Inferior parietal cortex (tissue), 1 donor: Measurements from ENCODE around the gene PNPLA7.
A peak's percentile ranks its signal among the peaks of the same experiment; 100 is the strongest.
"Not testable (repeated sequence)": the region's sequence is repeated elsewhere in the genome, so short reads cannot be mapped to it uniquely, and the experiment has no call there.

Experiments
- DNase-seq: peaks from one replicate; pipeline ENCODE4 v3.0.0-alpha.2; 2016; ENCODE audit errors: extremely low spot score

PNPLA7 gene

DNA sequence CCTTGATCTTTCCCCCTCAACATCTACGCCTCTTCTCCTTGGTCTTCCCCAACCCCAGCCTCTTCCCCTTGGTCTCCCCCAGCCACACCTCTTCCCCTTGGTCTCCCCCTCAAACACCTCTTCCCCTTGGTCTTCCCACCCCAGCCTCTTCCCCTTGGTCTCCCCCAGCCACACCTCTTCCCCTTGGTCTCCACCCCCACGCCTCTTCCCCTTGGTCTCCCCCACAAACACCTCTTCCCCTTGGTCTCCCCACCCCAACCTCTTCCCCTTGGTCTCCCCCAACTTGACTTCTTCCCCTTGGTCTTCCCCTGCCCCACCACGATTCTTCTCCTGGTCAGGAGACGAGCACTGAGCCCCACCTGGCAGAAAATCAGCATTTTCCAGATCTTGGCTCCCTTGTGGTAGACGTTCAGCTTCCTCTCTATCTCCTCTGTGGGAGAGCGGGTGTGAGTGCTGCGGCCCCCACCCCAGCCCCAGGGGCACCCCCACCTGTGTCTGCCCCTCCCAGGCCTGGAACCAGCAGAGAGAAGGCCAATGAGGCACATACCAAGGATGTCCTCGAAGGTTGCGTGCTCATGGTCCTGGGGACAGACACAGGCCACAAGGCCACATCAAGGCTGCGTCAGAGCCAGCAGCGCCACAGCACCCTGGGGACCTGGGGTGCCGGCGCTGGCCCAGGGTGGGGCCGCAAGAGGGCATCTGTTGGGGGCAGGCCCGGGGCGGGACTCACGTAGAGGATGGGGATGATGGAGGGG lies 98.0 kb downstream of the PNPLA7 start:
- no peak for DNase-seq

DNA sequence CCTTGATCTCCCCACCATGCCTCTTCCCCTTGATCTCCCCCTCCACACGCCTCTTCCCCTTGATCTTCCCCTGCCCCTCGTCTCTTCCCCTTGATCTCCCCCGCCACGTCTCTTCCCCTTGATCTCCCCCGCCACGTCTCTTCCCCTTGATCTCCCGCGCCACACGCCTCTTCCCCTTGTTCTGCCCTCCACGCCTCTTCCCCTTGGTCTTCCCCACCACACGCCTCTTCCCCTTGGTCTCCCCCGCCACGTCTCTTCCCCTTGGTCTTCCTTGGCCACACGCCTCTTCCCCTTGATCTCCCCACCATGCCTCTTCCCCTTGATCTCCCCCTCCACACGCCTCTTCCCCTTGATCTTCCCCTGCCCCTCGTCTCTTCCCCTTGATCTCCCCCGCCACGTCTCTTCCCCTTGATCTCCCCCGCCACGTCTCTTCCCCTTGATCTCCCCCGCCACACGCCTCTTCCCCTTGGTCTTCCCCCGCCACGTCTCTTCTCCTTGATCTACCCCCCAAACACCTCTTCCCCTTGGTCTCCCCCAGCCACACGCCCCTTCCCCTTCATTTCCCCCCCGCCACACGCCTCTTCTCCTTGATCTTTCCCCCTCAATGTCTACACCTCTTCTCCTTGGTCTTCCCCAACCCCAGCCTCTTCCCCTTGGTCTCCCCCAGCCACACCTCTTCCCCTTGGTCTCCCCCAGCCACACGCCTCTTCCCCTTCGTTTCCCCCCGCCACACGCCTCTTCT lies 98.8 kb downstream of the PNPLA7 start:
- DNase-seq, result not testable (repeated sequence)

DNA sequence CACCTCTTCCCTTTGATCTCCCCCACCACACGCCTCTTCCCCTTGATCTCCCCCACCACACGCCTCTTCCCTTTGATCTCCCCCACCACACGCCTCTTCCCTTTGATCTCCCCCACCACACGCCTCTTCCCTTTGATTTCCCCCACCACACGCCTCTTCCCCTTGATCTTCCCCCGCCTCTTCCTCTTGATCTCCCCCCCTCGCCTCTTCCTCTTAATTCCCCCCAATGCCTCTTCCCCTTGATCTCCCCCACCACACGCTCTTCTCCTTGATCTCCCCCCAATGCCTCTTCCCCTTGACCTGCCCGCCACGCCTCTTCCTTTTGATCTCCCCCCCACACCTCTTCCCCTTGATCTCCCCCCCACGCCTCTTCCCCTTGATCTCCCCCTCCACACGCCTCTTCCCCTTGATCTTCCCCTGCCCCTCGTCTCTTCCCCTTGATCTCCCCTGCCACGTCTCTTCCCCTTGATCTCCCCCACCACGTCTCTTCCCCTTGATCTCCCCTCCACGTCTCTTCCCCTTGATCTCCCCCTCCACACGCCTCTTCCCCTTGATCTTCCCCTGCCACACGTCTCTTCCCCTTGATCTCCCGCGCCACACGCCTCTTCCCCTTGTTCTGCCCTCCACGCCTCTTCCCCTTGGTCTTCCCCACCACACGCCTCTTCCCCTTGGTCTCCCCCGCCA lies 99.5 kb downstream of the PNPLA7 start:
- DNase-seq, result not testable (repeated sequence)

DNA sequence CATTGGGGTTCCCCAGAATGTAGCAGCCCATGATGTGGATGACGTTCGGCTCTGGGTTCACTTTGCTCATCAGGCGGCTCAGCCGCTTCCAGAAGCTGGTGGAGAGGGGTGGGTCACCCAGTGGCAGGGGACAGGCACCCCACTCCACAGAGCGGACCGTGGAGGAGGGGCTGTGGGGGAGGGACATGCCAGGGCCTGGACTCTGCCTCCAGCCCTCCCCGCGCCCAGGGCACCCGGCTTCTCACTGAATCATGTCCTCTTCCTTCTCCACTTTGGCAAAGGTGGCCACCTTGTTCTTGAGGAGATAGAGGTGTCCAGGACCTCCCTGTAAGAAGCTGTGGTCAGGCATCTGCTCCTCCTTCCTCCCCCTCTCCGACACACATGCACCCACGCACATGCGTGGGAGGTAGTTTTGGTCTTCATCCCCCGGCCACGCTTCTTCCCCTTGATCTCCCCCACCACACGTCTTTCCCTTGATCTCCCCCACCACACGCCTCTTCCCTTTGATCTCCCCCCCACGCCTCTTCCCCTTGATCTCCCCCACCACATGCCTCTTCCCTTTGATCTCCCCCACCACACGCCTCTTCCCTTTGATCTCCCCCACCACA lies 100.2 kb downstream of the PNPLA7 start:
- DNase-seq, result no peak

DNA sequence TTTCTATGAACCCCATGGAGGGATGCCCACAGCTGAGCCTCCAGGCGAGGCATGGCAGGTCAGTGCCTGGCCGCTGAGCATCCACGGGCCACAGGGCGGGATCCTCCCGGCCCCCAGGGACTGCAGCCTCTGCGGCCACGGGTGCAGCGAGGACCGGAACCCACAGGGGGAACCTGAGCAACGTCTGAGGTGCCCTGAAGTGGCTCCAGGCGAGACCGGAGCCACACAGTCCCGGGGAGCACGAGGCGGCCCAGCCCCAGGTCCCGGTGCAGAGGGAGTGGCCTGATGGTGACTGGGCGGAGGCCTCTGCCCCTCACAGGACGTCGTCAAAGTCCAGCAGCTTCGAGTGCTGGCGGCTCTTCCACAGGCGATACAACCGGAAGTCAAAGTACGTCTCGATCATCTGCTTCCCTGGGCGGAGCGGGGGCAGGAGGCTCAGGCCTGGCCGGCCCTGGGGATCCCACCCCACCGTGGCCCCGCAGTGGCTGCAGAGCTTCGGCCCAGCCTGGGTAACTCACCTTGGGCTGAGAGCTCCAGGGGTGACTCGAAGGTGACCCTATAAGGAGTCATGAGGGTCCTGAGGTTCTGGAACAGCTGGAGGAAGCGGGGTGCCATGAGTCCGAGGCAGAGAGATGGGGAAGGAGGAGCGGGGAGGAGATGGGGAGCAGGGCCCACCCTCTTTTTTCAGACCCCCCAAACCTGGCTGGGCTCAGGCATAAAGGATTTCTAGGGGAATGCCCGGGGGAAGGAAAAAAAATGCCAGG lies 100.9 kb downstream of the PNPLA7 start:
- DNase-seq, result no peak

DNA sequence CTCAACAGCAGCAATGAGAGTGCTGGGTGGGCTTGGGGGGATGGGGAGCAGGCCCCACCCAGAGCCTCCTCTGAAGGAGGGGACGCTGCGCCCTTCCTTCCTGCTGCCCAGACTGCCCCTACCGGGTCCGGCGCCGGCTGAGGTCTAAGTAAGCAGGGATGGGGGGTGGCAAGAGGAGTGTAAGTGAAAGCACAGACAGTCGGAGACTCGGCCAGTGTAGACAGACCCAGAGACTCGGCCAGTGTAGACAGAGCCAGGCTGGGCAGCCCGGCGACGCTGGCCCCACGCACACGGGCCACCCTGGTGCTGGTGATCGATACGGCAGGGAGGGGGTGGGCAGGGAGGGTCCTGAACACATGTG lies 101.6 kb downstream of the PNPLA7 start:
- no peak for DNase-seq

DNA sequence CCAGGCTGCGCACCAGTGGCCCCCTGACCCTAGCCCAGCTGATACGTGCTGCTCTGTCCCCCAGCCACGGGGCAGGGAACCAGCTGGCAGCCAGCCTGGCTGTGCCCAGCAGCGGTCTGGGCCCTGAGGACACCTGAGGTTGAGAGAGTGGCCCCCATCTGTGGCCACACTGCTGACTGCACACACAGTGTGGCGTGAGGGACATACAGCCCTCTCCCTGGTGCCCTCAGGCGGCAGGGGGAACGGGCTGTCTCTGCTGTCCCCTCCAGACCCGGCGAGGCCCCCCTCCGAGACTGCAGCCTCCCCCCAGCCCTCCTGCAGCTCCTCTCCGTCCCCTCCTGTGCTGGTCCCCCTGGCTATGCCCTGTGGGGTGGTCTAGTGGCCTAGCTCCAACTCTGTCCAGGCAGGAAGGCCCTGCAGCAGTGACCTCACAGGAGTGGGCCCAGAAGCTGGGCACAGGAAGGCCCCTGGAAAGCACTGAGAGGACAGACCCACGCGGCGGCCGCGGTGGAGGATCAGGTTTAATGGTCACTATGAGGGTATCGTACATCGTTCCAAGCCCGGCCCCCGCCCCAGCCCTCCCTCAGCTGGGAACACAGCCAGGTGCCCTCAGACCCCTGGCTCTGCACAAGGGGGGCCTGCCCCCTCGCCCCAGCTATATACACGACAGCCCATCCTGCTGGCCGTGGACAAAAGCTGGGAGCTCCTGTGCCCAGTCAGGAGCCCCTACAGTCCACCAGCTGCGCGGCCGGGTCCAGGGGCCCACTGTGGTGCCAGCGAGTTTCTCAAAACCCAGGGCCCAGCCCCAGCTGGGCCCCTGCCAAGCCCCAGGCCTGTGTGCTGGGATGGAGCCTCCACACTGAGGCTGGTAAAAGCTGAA lies 102.2 kb downstream of the PNPLA7 start:
- no peak for DNase-seq

DNA sequence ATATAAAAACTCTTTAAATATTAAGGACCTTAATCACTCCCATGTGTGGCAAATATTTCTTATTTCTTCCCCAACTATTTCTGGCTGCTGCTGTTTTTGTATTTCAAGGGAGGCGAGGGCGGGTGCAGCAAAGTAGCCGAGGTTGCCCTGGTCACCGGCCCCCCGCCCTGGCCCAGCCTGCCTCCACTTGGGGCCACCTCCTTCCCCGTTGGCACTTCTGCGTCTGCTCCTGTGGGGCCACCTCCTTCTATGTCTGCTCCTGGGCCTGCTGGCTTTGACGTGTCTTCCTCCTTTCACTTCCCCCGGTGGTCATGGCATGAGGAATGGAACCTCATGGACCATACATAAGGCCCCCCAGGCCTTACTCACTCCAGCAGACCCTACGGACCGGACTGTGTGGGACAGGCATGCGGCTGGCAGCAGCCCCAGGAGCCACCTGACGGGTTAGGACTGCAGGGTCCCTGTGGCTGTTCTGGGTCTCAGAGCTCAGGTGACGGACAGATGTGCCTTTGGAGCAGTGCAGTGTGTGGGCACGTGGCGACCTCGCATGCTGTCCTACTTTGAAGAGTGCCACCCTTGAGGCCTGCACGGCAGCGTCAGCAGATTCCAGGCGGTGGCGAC lies 103.2 kb downstream of the PNPLA7 start:
- no peak for DNase-seq

DNA sequence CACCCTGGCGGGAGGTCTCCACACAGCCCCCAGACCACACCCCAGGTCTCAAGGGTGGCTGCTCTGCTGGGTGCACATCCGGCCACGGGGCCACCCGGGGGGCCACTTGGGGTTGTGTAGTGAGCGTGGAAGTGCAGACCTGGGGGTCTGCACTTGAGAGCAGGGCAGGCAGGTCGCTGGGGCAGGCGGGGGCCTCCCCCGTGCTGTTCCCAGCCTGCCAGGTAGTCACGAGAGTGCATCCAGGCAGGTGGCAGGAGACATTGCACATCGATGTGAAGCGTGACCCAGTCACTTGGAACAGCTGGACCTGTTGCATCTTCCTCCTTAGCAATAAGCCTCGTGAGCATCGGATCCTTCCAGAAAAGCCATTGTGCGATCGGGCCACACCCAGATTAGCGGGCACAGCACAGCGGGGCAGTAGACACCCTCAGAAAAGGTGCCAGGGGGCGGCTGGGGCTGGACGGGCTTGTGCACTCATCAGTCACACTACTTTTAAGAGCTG lies 104.2 kb downstream of the PNPLA7 start:
- DNase-seq, result no peak

DNA sequence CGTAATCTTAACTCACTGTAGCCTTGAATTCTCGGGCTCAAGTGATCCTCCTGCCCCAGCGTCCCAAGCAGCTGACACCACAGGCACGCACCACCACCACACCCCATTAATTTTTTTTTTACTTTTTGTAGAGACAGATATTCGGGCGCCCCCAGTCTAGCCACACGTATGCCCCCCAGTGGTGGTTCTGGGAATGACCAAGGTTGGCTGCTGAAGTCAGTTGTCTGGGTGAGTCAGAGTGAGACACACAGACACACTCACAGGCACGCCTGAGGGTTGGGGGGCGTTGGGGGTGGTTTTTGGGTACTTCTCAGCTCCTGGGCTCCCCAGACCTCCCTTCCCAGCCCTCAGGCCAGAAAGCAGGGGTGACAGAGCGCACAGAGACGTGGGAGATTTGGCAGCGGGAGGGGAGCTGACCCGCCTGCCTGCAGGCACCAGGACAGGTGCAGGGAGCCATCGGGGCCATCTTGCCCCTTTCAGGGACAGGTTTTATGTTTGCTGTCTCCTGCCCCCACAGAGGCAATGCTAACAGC lies 104.9 kb downstream of the PNPLA7 start:
- DNase-seq, result peak; percentile 82

DNA sequence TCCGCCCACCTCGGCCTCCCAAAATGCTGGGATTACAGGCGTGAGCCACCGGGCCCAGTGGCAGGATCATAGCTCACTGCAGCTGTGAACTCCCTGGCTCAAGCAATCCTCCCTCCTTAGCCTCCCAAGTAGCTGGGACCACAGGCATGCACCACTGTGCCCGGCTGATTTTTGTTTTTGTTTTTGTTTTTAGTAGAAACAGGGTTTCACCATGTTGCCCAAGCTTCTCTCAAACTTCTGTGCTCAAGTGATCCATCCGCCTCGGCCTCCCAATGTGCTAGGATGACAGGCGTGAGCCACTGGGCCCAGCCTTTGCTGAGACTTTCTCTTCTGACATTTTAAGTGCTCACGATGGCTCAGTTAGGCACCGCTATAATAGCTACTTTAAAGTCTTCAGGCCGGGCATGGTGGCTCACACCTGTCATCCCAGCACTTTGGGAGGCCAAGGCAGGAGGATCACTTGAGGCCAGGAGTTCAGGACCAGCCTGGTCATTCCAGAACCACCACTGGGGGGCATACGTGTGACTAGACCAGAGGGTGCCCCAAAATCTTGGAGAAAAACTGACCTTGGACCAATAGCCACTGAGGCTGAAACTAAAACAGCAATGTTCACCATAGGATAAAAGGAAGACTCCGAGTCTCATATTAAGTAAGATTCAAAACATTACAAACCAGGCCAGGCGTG lies 106.0 kb downstream of the PNPLA7 start:
- no peak for DNase-seq

DNA sequence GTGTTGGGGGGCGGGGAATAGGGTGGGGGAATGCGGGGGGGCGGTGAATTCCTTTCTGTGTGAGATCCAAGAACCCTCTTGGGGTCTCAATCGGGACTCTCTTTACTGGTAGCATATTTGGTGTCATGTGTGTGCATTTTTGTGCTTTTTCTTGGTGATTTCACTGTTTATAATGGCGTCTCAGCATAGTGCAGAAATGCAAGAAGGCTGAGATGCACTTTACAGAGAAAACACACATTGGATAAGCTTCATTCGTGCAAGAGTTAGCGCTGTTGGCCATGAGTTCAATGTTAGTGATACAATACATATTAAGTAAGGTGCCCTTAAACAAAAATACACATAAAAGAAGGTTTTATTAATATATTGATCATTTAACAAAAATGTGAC lies 108.3 kb downstream of the PNPLA7 start:
- no peak for DNase-seq

DNA sequence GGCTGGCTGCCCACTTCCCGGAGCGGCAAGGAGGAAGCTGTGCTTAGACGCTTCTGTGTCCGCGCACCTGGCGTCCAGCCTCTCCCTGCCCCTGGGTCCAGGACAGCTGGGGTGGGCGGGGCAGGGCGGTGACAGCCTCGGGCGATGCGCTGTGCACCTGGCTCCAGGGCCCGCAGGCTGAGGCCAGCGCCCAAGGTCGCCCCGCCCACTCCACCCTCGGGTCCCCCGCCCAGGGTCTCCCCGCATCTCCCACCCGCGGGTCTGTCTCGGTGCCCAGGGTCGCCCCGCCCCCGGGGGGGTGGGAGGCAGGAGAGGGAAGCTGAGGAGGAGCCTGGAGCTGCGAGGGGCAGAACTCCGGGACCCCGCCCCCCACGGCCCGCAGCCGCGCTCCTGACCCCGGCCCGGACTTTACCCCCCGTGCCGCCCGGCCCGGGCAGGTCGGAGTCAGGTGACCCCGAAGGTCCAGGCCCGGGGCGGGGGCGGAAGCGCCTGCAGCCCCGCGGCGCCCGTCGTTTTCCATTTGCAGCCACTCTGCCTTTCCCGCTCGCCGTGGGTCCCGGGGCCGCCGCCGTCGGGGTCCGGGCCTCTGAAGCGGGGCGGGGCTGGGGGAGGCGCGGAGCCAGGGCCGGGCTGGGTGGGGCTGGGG lies 108.8 kb downstream of the PNPLA7 start, which contains the start of gene ENTPD8:
ENTPD8 (minus strand) TSS at position 69 of the 646 bp plus-strand sequence. CDS start 3,072 bp downstream, outside the sequence.
- DNase-seq, result no peak

DNA sequence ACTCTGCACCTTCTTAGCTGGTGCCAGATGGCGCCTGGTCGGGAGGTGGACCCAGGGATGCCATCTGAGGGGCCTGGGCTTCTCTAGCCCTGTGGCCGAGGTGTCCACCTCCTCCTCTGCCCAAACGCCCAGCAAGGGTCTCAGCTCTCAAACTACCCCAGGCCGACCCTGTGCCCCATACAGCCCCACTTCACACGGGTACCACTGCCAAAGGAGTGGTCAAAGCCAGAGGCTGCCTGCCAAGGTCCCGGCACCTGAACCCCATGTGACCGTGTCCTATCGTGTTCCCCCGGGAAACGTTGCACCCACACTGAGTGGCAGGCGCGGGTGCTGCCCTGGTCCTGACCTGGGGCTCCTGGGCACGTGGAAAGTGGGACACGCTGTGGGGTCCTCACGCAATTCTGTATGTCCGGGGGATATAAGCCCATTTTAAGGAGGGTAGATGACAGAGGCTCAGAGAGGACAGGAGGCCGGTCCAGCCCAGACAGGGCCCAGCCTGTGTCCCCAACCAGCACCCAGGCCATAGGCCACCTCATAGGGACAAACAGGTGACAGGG lies 111.0 kb downstream of the PNPLA7 start:
- no peak for DNase-seq

DNA sequence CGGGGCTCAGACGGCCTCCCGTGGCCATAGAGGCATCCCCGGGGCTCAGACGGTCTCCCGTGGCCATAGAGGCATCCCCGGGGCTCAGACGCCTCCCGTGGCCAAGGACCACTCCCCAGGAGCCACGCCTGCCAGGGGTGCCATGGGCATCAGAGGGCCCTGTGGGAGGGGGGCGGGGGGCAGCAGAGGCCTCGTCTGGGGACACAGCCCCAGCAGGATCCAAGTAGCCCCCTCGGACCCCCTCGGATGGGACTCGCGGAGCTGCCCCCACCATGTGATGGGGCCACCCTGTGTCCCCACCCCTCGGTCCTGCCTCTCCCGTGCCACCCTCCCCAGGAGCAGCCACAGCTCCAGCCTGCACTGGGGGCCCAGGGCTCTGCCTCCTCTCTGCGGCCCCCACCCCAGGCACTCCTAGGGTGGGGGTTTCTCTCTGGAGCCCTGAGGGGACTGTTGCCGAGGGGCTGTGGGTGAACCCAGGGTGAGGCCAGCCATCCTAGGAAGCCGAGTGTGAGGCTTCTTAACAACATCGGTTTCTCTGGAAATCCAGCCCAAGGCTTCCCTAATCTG lies 111.5 kb downstream of the PNPLA7 start:
- no peak for DNase-seq

DNA sequence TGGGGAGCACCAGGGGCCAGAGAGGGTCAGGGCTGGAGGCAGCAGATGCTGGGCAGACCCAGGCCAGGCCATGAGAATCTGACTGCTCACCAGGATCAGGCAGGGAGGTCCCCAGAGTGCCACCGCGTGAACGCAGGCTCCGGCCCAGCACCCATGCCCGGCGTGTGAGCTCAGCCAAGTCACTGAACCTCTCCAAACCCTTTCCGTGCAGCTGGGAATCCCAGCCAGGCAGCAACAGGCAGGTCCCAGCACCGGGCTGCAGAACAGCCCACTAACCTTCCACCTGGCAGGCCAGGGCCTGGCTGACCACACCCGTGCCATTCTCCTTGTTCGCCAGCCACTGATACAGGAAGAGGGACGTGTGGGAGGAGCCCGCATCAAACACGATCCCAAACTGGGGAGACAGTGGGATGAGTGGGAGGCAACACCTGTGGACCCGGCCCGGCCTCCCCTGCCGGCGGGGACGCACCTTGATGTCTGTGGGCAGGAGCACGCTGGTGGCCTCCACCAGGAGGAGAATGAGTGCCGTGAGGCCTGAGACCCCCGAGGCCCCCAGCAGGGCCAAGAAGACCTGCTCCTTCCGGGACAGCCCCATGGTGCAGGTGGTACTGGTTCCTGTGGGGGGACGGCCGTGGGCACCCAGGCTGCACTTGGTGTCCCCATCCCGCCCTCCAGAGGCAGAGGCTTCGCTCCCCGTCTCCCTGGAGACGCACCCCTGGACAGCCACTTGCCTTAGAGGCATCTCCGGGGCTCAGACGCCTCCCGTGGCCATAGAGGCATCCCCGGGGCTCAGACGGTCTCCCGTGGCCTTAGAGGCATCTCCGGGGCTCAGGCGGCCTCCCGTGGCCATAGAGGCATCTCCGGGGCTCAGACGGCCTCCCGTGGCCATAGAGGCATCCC lies 112.3 kb downstream of the PNPLA7 start:
- no peak for DNase-seq
